SU-DHL-6 (cell line): ENCODE measurements around the gene SCAMP3.

Experiments used
- EZH2phosphoT487 ChIP-seq: fragments of 200-600 bp; sonication (generic), shearing (Covaris generic); conservative IDR thresholded peaks from 2 replicates; pipeline ENCODE4 v1.6.1; 2018; ENCODE audit warnings: mild to moderate bottlenecking, antibody characterized with exemption, low read length, moderate library complexity, mixed read lengths
- TF ChIP-seq, protein P1 (sequence below): fragments of 200-600 bp; sonication (generic); IDR thresholded peaks from one replicate; pipeline ENCODE4 v1.5.1; 2017; ENCODE audit warnings: antibody characterized with exemption, mild to moderate bottlenecking, low read length, moderate library complexity; ENCODE audit not compliant: insufficient read depth, poor library complexity, severe bottlenecking

DNA sequence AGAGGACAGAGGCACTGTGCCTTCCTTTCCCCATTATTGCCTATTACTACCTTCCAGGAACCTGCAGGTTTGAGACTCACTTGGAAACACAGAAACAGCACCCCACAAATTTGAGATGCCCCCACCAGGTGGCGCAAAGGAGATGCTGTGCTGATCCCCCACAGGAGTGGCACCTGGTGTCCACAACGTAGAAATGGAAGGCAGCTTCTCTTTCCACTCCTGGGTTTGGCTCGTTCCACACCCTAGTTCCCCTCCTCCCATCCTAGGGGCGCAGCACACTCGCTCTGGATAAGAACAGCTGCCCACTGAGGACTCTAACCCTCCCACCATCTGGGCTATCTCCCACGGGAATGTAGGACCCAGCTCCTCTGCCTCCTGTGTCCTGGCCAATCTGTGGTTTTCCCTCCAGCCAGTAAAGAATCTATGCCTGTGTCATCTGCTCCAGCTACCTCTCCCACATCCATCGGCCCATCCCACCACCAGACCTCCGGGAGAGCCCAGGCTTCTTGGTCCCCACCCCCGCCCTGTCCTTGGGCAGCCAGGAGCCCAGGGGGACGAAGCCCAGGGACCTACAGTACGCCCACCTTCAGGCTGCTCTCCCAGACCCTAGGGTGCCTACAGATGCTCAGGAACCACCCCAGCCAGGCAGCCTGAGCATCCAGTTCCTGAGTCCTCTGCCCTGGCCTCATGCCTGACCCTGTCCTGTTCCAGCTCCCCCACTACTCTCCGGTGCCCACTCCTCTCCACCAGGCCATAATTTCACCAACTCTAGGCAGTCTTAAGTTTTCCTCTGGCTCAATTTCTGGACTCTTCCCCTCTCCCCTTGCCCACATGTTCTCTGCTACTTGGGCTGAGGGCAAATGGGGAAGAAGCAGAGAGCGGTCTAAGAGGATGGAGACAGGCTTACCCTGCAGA is 55.0 kb downstream of the SCAMP3 start:
- TF ChIP-seq, protein P1, sequence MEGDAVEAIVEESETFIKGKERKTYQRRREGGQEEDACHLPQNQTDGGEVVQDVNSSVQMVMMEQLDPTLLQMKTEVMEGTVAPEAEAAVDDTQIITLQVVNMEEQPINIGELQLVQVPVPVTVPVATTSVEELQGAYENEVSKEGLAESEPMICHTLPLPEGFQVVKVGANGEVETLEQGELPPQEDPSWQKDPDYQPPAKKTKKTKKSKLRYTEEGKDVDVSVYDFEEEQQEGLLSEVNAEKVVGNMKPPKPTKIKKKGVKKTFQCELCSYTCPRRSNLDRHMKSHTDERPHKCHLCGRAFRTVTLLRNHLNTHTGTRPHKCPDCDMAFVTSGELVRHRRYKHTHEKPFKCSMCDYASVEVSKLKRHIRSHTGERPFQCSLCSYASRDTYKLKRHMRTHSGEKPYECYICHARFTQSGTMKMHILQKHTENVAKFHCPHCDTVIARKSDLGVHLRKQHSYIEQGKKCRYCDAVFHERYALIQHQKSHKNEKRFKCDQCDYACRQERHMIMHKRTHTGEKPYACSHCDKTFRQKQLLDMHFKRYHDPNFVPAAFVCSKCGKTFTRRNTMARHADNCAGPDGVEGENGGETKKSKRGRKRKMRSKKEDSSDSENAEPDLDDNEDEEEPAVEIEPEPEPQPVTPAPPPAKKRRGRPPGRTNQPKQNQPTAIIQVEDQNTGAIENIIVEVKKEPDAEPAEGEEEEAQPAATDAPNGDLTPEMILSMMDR = peak; percentile 66
- no peak for TF ChIP-seq EZH2phosphoT487
